ENCODE data around the gene RB1. TPM values are rescaled to one million over a fixed set of nuclear protein-coding genes. Genes with fewer than 3 reads are reported as not detected.

Gene RB1
- total RNA-seq, 1 donor from 2014 or later, result 23.8 TPM

GRCh38 chr13:48318821-48319511 lies 15.4 kb downstream of the RB1 start:
- Histone ChIP-seq H3K4me3 (peak overlapping the region; percentile 48), H3K36me3 (peaks cover 32% of the 10 kb centered on the region), H3K9me3 (replicated peaks) (peaks cover 23% of the 10 kb centered on the region), H3K27me3 (ENCODE audit: low read depth) (no peaks in the 10 kb centered on the region), H3K27ac (replicated peaks) (peak overlapping the region; percentile 63), H3K4me1 (peaks cover 26% of the 10 kb centered on the region)
- no peak for TF ChIP-seq CTCF (IDR thresholded peaks at IDR 0.05; ENCODE audit: borderline replicate concordance)
- DNase-seq, result no peak
- intact Hi-C loops (cut with micrococcal nuclease), result no loop called here

GRCh38 chr13:48319531-48320398 lies 16.2 kb downstream of the RB1 start:
- Histone ChIP-seq H3K36me3 (peaks cover 32% of the 10 kb centered on the region), H3K27ac (replicated peaks) (no peak overlapping the region), H3K9me3 (replicated peaks) (peaks cover 23% of the 10 kb centered on the region), H3K4me3 (peak overlapping the region; percentile 59), H3K4me1 (peaks cover 28% of the 10 kb centered on the region), H3K27me3 (ENCODE audit: low read depth) (no peaks in the 10 kb centered on the region)
- DNase-seq, result no peak
- intact Hi-C loops (cut with micrococcal nuclease), result no loop called here
- TF ChIP-seq CTCF (IDR thresholded peaks at IDR 0.05; ENCODE audit: borderline replicate concordance), result no peak

GRCh38 chr13:48320399-48320790 lies 16.8 kb downstream of the RB1 start:
- H3K9me3 ChIP-seq (replicated peaks), result peaks cover 23% of the 10 kb centered on the region
- no peak overlapping the region for H3K27ac ChIP-seq (replicated peaks)
- peaks cover 28% of the 10 kb centered on the region for H3K4me1 ChIP-seq
- DNase-seq, result no peak
- no peaks in the 10 kb centered on the region for H3K27me3 ChIP-seq (ENCODE audit: low read depth)
- TF ChIP-seq CTCF (IDR thresholded peaks at IDR 0.05; ENCODE audit: borderline replicate concordance), result no peak
- H3K4me3 ChIP-seq, result peak overlapping the region; percentile 59
- intact Hi-C loops (cut with micrococcal nuclease), result no loop called here
- peaks cover 32% of the 10 kb centered on the region for H3K36me3 ChIP-seq

GRCh38 chr13:48320891-48321510 lies 17.4 kb downstream of the RB1 start:
- Histone ChIP-seq H3K27me3 (ENCODE audit: low read depth) (no peaks in the 10 kb centered on the region), H3K4me1 (peaks cover 23% of the 10 kb centered on the region), H3K27ac (replicated peaks) (no peak overlapping the region), H3K9me3 (replicated peaks) (peaks cover 23% of the 10 kb centered on the region), H3K4me3 (peak overlapping the region; percentile 59), H3K36me3 (peaks cover 32% of the 10 kb centered on the region)
- no peak for DNase-seq
- TF ChIP-seq CTCF (IDR thresholded peaks at IDR 0.05; ENCODE audit: borderline replicate concordance), result no peak
- intact Hi-C loops (cut with micrococcal nuclease), result no loop called here

- Histone ChIP-seq H3K9me3 (replicated peaks) (peaks cover 23% of the 10 kb centered on the region), H3K36me3 (peaks cover 30% of the 10 kb centered on the region), H3K4me3 (no peak overlapping the region), H3K27me3 (ENCODE audit: low read depth) (no peaks in the 10 kb centered on the region), H3K4me1 (peaks cover 17% of the 10 kb centered on the region), H3K27ac (replicated peaks) (no peak overlapping the region)
- DNase-seq, result no peak
- intact Hi-C loops (cut with micrococcal nuclease), result no loop called here
- no peak for TF ChIP-seq CTCF (IDR thresholded peaks at IDR 0.05; ENCODE audit: borderline replicate concordance)
Observed at GRCh38 chr13:48322294-48322693, 18.7 kb downstream of the RB1 start.

Measured in left ventricle myocardium inferior (tissue), 1 donor.